Urothelium cell line (cell line): ENCODE data around the gene ZNF71.

Experiments used
- DNase-seq: peaks from one replicate; pipeline ENCODE4 v3.0.0; 2011; ENCODE audit warnings: low spot score, mixed read lengths
- FAIRE-seq: peaks from 2 replicates; lab custom pipeline; 2011; peaks lifted over from hg19 to GRCh38; lab: Jason Lieb, UNC

ZNF71 gene

GRCh38 chr19:56594783-56595547, at the start of gene ZNF71:
Gene ZNF71, plus strand, starts transcription at chr19:56595302. Its CDS starts 6,257 bp downstream, at chr19:56601559.
- FAIRE-seq (peak; percentile 52), DNase-seq (peak; percentile 94)

GRCh38 chr19:56547535-56547934, 47.6 kb upstream of the ZNF71 start:
- no peak for FAIRE-seq
- DNase-seq: no peak

- FAIRE-seq: no peak
Measured at GRCh38 chr19:56554272-56554869, 40.7 kb upstream of the ZNF71 start.

DNA sequence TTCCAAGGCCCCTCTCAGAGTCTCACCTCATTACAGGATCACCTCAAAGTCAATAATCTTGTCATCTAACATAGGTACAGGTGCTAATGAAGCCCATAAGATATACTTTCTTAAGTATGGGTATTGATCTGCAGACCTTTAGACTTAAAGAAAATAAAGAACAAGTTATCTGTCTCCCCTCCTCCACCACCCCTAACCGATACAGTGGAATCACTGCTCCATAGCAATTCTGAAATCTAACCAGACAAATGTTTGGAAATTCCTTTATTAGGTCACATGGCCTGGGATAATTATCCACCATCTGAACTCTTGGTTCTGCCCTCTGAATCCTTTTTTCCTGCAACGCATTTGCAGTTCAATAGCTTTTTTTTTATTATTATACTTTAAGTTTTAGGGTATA, 32.3 kb upstream of the ZNF71 start:
- FAIRE-seq: no peak

More at GRCh38 chr19:56554272-56554869, 40.7 kb upstream of the ZNF71 start:
- no peak for DNase-seq

GRCh38 chr19:56566904-56567273, 28.2 kb upstream of the ZNF71 start:
- peak; percentile 23 for DNase-seq
- FAIRE-seq: no peak

More for the DNA sequence above, 32.3 kb upstream of the ZNF71 start:
- no peak for DNase-seq

- FAIRE-seq: peak; percentile 86
- peak; percentile 95 for DNase-seq
Measured at GRCh38 chr19:56567274-56568120, 27.6 kb upstream of the ZNF71 start, which contains the start of gene ZNF470. Gene ZNF470, plus strand, starts transcription at chr19:56567468. Its CDS starts 2,844 bp downstream, at chr19:56570312.

DNA sequence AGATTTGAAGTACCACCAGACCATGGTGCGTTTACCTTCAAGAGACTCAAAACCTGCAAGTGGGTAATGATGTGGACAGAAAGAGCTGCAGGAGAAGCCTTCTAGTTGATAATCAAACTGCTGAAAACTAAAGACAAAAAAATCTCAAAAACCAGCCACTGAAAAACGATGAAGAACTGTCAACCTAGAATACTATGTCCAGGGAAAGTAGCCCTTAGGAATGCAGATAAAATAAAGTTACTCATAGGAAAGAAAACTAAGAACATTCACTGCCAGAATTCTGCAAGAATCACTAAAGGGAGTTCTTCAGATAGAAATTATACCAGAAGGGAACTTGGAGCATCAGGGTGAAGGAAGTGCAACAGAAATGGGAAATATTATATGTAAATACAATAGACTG, 22.5 kb upstream of the ZNF71 start:
- no peak for DNase-seq
- no peak for FAIRE-seq

- DNase-seq (no peak), FAIRE-seq (no peak)
Measured at GRCh38 chr19:56573914-56574313, 21.2 kb upstream of the ZNF71 start.

DNA sequence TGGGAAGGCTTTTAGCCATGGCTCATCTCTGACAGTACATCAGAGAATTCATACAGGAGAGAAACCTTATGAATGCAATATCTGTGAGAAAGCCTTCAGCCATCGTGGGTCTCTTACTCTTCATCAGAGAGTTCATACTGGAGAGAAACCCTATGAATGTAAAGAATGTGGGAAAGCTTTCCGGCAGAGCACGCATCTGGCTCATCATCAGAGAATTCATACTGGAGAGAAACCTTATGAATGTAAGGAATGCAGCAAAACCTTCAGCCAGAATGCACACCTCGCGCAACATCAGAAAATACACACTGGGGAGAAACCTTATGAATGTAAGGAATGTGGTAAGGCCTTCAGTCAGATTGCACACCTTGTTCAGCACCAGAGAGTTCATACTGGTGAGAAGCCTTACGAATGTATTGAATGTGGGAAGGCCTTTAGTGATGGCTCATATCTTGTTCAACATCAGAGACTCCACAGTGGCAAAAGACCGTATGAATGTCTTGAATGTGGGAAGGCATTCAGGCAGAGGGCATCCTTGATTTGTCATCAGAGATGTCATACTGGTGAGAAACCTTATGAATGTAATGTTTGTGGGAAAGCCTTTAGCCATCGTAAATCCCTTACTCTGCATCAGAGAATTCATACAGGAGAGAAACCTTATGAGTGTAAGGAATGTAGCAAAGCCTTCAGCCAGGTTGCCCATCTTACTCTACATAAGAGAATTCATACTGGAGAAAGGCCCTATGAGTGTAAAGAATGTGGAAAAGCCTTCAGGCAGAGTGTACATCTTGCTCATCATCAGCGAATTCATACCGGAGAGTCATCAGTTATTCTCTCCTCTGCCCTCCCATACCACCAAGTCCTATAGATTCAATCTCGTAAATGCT, 17.1 kb upstream of the ZNF71 start:
- DNase-seq (no peak), FAIRE-seq (no peak)

DNA sequence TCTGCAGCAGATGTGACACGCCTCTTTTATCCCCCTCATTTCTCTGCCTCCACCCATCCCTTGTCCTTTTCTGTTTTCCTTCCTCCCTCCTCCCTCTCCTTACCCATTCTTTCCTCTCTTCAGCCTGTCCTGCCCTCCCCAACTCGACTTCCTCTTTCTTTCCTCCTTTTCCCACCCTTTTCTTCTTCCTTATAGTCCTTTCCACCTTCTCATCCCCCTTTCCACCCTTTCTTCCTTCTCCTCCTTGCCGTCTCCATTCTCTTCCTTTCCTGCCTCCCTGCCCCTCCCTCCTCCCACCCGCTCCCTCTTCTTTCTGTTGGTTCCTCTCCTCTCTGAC, 688 bp upstream of the ZNF71 start:
- DNase-seq: no peak
- no peak for FAIRE-seq

DNA sequence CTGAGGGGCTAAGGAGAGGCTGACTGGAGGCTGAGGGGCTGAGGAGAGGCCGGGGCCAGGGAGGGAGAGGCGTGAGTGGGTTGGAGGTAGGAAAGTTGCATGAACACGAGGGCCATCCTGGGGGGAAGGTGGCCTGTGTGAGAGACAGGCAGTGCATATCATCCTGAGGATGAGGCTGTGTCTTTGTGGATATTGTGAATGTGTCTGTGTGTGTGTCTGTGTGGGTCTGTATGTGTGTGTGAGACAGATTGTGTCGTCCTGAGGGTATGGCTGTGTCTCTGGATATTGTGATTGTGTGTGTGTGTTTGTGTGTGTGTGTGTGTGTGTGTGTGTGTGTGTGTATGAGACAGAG, 422 bp downstream of the ZNF71 start:
- no peak for FAIRE-seq
- DNase-seq: no peak

- FAIRE-seq (no peak), DNase-seq (no peak)
Measured at GRCh38 chr19:56596676-56597075, 1.6 kb downstream of the ZNF71 start.

DNA sequence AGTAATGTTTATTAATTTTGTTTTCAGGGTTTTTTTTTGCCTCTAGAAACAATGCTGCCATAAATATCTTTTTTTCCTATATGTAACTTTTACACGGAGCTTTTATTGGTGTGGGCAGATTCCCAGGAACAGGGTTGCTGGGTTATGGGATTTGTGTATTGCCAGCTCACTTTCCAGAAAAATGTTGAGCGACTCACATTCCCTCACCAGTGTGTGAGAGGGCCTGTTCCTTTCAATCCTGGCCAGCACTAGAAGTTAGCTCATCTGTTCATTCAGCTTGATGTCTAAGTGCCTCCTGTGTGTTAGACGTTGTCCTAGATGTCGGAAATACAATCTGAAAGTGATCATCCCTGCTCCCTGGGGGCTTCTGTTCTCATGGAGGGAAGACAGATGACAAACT, 2.6 kb downstream of the ZNF71 start:
- DNase-seq (no peak), FAIRE-seq (no peak)

- no peak for DNase-seq
- FAIRE-seq: peak; percentile 61
Measured at GRCh38 chr19:56601375-56601774, 6.3 kb downstream of the ZNF71 start.

- DNase-seq (no peak), FAIRE-seq (no peak)
Measured at GRCh38 chr19:56603829-56604228, 8.7 kb downstream of the ZNF71 start.

- no peak for DNase-seq
- FAIRE-seq: no peak
Measured at GRCh38 chr19:56608274-56608964, 13.3 kb downstream of the ZNF71 start.

DNA sequence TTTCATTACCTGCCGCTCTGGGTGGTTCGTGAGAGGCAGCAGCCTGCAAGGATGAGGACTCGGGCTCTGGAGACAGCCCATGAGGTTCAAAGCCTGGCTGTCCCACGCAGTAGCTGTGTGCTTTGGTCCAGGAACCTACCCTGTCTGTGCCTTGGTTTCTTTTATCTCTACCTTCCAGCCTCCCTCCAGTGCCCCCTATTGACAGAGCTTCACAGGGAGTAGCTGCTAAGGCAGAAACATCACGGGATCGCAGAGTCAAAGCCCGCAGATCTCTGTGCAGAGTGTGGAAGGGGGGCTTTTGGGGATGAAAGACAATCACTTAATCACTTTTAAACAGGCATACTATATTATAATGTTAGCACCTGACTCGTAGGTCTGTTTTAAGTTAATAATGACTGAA, 16.2 kb downstream of the ZNF71 start:
- FAIRE-seq (no peak), DNase-seq (no peak)

DNA sequence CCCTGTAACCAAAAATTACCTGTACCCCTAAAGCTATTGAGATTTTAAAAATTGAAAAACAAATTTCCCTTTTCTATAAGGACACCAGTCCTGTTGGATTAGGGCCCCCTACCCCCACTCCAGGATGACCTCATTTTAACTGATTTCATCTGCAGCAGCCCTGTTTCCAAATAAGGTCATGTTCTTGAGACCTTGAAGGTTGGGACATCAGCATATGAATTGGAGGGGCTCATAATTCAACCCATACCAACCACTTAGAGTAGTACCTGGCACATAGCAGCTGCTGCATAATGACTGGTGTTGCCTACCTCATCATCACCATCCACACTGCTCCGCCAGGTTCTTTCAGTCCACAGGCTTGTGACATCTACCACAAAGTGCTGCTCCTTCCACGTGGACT, 17.6 kb downstream of the ZNF71 start:
- no peak for FAIRE-seq

DNA sequence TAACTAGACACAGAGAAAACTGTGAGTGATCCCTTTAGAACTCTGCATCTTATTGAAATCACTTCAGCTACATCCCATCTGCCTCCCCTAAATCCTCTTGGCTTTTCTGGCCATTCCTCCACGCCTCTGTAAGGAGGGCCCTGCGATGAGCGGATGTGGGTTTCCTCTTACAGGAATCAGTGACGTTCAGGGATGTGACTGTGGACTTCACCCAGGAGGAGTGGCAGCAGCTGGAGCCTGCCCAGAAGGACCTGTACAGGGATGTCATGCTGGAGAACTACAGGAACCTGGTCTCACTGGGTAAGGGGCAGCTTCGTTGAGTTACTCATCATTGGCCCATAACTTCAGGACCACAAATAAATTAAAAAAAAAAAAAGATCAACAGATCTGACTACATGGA, 18.5 kb downstream of the ZNF71 start:
- DNase-seq (no peak), FAIRE-seq (no peak)

More for the DNA sequence above, 17.6 kb downstream of the ZNF71 start:
- no peak for DNase-seq

- DNase-seq: no peak
Measured at GRCh38 chr19:56617531-56617930, 22.4 kb downstream of the ZNF71 start.

More at GRCh38 chr19:56617531-56617930, 22.4 kb downstream of the ZNF71 start:
- FAIRE-seq: no peak
